ENCODE data around the gene SLC4A2. TPM values are rescaled to one million over a fixed set of nuclear protein-coding genes. Genes with fewer than 3 reads are reported as not detected.

The SLC4A2 gene
- total and polyA plus RNA-seq, 7 donors = 26.5 to 39.8 (median 32.0) TPM

- 82 to 87% (median 84%) methylated on average over 17 of the region's 17 CpGs for WGBS, 3 donors
- DNase-seq (no peak), ATAC-seq (no peak)
- Histone ChIP-seq H3K27me3 (ENCODE audit: insufficient read depth in 3 of 3, low read length in 2 of 3) (no peaks in the 10 kb centered on the region), H3K4me1 (peaks cover 8% of the 10 kb centered on the region), H3K4me3 (no peak overlapping the region), H3K27ac (no peak overlapping the region), H3K36me3 (ENCODE audit: insufficient read depth in 1 of 2, low read depth in 1 of 2) (peaks cover 4 to 90% of the 10 kb centered on the region in 2 donors), H3K9me3 (no peaks in the 10 kb centered on the region)
- intact Hi-C loops (cut with DNase I) = no loop called here
- TF ChIP-seq, protein P1, sequence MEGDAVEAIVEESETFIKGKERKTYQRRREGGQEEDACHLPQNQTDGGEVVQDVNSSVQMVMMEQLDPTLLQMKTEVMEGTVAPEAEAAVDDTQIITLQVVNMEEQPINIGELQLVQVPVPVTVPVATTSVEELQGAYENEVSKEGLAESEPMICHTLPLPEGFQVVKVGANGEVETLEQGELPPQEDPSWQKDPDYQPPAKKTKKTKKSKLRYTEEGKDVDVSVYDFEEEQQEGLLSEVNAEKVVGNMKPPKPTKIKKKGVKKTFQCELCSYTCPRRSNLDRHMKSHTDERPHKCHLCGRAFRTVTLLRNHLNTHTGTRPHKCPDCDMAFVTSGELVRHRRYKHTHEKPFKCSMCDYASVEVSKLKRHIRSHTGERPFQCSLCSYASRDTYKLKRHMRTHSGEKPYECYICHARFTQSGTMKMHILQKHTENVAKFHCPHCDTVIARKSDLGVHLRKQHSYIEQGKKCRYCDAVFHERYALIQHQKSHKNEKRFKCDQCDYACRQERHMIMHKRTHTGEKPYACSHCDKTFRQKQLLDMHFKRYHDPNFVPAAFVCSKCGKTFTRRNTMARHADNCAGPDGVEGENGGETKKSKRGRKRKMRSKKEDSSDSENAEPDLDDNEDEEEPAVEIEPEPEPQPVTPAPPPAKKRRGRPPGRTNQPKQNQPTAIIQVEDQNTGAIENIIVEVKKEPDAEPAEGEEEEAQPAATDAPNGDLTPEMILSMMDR (IDR thresholded peaks at IDR 0.05) = no peak
These were observed 14.6 kb downstream of the SLC4A2 start for GRCh38 chr7:151073990-151074389.

DNA sequence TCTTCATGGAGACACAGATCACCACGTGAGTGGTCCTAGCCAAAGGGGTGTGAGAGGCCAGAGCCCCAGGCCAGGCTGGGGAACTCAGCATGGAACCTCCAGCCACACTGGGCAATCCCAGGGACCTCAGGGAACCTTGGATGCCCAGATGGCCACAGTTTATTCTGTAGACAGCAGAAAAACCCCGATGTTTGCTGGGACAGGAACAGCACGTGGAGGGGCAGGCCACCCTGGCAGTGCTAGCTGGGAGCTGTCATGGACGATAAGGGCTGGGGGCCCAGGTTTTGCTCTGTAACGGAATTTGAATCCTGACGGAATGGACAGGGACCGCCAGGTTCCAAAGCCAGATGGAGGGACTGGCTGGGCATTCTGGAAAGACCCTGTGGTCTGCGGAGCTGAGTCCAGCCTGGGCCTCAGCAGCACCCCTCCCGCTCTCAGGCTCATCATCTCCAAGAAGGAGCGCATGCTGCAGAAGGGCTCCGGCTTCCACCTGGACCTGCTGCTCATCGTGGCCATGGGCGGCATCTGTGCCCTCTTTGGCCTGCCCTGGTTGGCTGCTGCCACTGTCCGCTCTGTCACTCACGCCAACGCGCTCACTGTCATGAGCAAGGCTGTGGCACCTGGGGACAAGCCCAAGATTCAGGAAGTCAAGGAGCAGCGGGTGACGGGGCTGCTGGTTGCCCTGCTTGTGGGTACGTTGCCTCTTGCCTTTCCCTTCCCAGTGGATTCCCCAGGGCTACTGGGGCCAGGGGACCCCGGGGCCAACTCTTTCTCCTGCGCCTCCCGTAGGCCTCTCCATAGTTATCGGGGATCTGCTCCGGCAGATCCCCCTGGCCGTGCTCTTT, 15.7 kb downstream of the SLC4A2 start:
- Histone ChIP-seq H3K9me3 (no peaks in the 10 kb centered on the region), H3K27me3 (ENCODE audit: insufficient read depth in 3 of 3, low read length in 2 of 3) (no peaks in the 10 kb centered on the region), H3K36me3 (ENCODE audit: insufficient read depth in 1 of 2, low read depth in 1 of 2) (peaks cover 4 to 80% of the 10 kb centered on the region in 2 donors), H3K4me1 (peaks cover 17% of the 10 kb centered on the region), H3K4me3 (no peak overlapping the region), H3K27ac (no peak overlapping the region)
- TF ChIP-seq, protein P1 (IDR thresholded peaks at IDR 0.05) = no peak
- intact Hi-C loops (cut with DNase I) = no loop called here
- WGBS, 3 donors = 89 to 91% (median 90%) methylated on average over 26 of the region's 26 CpGs
- ATAC-seq (no peak), DNase-seq (no peak)

GRCh38 chr7:151075662-151075971, 16.2 kb downstream of the SLC4A2 start:
- Histone ChIP-seq H3K27ac (no peak overlapping the region), H3K4me1 (peaks cover 17% of the 10 kb centered on the region), H3K9me3 (no peaks in the 10 kb centered on the region), H3K27me3 (ENCODE audit: insufficient read depth in 3 of 3, low read length in 2 of 3) (no peaks in the 10 kb centered on the region), H3K36me3 (ENCODE audit: insufficient read depth in 1 of 2, low read depth in 1 of 2) (peaks cover 4 to 74% of the 10 kb centered on the region in 2 donors), H3K4me3 (no peak overlapping the region)
- TF ChIP-seq, protein P1 (IDR thresholded peaks at IDR 0.05) = no peak
- WGBS, 3 donors = 69 to 75% (median 75%) methylated on average over 7 of the region's 7 CpGs
- no peak for DNase-seq
- ATAC-seq = no peak
- intact Hi-C loops (cut with DNase I) = no loop called here

DNA sequence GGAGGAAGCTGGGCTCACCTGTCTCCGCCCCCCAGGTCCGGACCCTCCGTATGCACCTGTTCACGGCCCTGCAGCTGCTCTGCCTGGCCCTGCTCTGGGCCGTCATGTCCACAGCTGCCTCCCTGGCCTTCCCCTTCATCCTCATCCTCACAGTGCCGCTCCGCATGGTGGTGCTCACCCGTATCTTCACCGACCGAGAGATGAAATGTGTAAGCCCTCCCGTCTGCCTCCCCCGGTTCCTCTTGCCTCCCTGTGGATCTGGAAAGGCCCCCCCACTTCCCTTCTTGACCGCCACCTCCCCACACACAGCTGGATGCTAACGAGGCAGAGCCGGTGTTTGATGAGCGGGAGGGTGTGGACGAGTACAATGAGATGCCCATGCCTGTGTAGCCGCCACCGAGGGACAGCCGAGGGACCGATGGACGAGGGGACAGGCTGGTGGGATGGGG, 16.6 kb downstream of the SLC4A2 start:
- Histone ChIP-seq H3K4me3 (no peak overlapping the region), H3K4me1 (peaks cover 18% of the 10 kb centered on the region), H3K27ac (no peak overlapping the region), H3K36me3 (ENCODE audit: insufficient read depth in 1 of 2, low read depth in 1 of 2) (peaks cover 4 to 70% of the 10 kb centered on the region in 2 donors), H3K27me3 (ENCODE audit: insufficient read depth in 3 of 3, low read length in 2 of 3) (no peaks in the 10 kb centered on the region), H3K9me3 (no peaks in the 10 kb centered on the region)
- 71 to 78% (median 71%) methylated on average over 22 of the region's 22 CpGs for WGBS, 3 donors
- TF ChIP-seq, protein P1 (IDR thresholded peaks at IDR 0.05) = no peak
- intact Hi-C loops (cut with DNase I) = no loop called here
- no peak for DNase-seq
- ATAC-seq = no peak

Measured in psoas muscle (tissue), 8 donors.